Stimulated activated CD8-positive, alpha-beta memory T cell treated with anti-CD3 and anti-CD28 coated beads, Interleukin-7, amount 100 ng/mL, for 1 hour (primary cell): Measurements from ENCODE around the gene CABP4.

Source experiments
- DNase-seq, 2 donors: peaks; one replicate each; pipeline ENCODE4 v3.0.0-alpha.2; 2020; ENCODE audit warnings: low read depth in 2 of 2

CABP4 gene

GRCh38 chr11:67496113-67496512 is 41.0 kb downstream of the CABP4 start:
- no peak for DNase-seq

GRCh38 chr11:67497656-67498291 is 42.6 kb downstream of the CABP4 start:
- no peak for DNase-seq

- DNase-seq = no peak
Measured at GRCh38 chr11:67498544-67498972, 43.4 kb downstream of the CABP4 start.

GRCh38 chr11:67499808-67500483 is 44.8 kb downstream of the CABP4 start:
- no peak for DNase-seq

- no peak for DNase-seq
Measured at GRCh38 chr11:67500484-67500821, 45.3 kb downstream of the CABP4 start.

GRCh38 chr11:67500831-67501715 is 45.9 kb downstream of the CABP4 start:
- DNase-seq = no peak

- DNase-seq = no peak
Measured at GRCh38 chr11:67501854-67502253, 46.7 kb downstream of the CABP4 start.

- DNase-seq = no peak
Measured at GRCh38 chr11:67502328-67502979, 47.3 kb downstream of the CABP4 start.

- no peak for DNase-seq
Measured at GRCh38 chr11:67503119-67504004, 48.2 kb downstream of the CABP4 start.

GRCh38 chr11:67504005-67504949 is 49.1 kb downstream of the CABP4 start:
- DNase-seq = no peak

- DNase-seq = peak; percentile 47 to 52
Measured at GRCh38 chr11:67504950-67505581, 49.9 kb downstream of the CABP4 start, which contains the start of gene PITPNM1. PITPNM1 (minus strand) TSS chr11:67505363; CDS start chr11:67504180, 1,183 bp downstream.

- peak; percentile 73 to 75 for DNase-seq
Measured at GRCh38 chr11:67505605-67506396, 50.6 kb downstream of the CABP4 start.

GRCh38 chr11:67506426-67507051 is 51.4 kb downstream of the CABP4 start:
- DNase-seq = no peak

GRCh38 chr11:67507242-67507863 is 52.2 kb downstream of the CABP4 start:
- no peak for DNase-seq

- DNase-seq = peak; percentile 92 to 96
Measured at GRCh38 chr11:67507864-67508485, 52.8 kb downstream of the CABP4 start, which contains the start of gene CDK2AP2. CDK2AP2 (minus strand) TSS chr11:67508162; CDS start chr11:67508082, 80 bp downstream.

GRCh38 chr11:67508486-67509121 is 53.5 kb downstream of the CABP4 start:
- DNase-seq = peak; percentile 97 to 98

GRCh38 chr11:67510023-67510345 is 54.8 kb downstream of the CABP4 start:
- DNase-seq = no peak
